Coronary artery (tissue), 2 donors: ENCODE data around the gene LGI2.

Source experiments
- DNase-seq: peaks from one replicate; pipeline ENCODE4 v3.0.0-alpha.2; 2017; ENCODE audit warnings: low spot score
- H3K27ac ChIP-seq, 2 donors: fragments of 200-600 bp; sonication (generic); one replicate each; pipeline ENCODE4 v1.5.1; 2016 to 2019
- H3K4me3 ChIP-seq: fragments of 200-600 bp; sonication (generic); 2 replicates; pipeline ENCODE4 v1.5.1; 2016; ENCODE audit warnings: mild to moderate bottlenecking, moderate library complexity
- CTCF ChIP-seq: fragments of 200-600 bp; sonication (generic); IDR thresholded peaks from one replicate; pipeline ENCODE4 v1.5.1; 2019; ENCODE audit warnings: antibody characterized with exemption

Gene LGI2

GRCh38 chr4:24988776-24989175 is 42.0 kb downstream of the LGI2 start:
- H3K27ac ChIP-seq, result no peak overlapping the region
- TF ChIP-seq CTCF, result no peak
- no peak overlapping the region for H3K4me3 ChIP-seq
- no peak for DNase-seq

GRCh38 chr4:24984602-24985532 is 45.9 kb downstream of the LGI2 start:
- H3K27ac ChIP-seq, result no peak overlapping the region
- H3K4me3 ChIP-seq, result no peak overlapping the region
- DNase-seq, result no peak
- TF ChIP-seq CTCF, result no peak

- Histone ChIP-seq H3K27ac (peak overlapping the region in 1 of 2 donors; percentile 1), H3K4me3 (no peak overlapping the region)
- TF ChIP-seq CTCF, result no peak
- DNase-seq, result no peak
These were observed 50.0 kb downstream of the LGI2 start for GRCh38 chr4:24980740-24981139.

GRCh38 chr4:24980064-24980690 is 50.6 kb downstream of the LGI2 start:
- H3K4me3 ChIP-seq, result peak overlapping the region; percentile 48
- TF ChIP-seq CTCF, result peak; percentile 92
- peak overlapping the region; percentile 54 to 64 for H3K27ac ChIP-seq
- DNase-seq, result no peak

- peak overlapping the region; percentile 54 to 78 for H3K27ac ChIP-seq
These were observed 51.2 kb downstream of the LGI2 start for GRCh38 chr4:24979554-24979953.

GRCh38 chr4:24978291-24979075 is 52.3 kb downstream of the LGI2 start:
- TF ChIP-seq CTCF, result no peak
- DNase-seq, result no peak
- Histone ChIP-seq H3K27ac (peak overlapping the region in 1 of 2 donors; percentile 78), H3K4me3 (no peak overlapping the region)

More at GRCh38 chr4:24979554-24979953, 51.2 kb downstream of the LGI2 start:
- no peak for TF ChIP-seq CTCF
- DNase-seq, result no peak
- peak overlapping the region; percentile 48 for H3K4me3 ChIP-seq
